ENCODE measurements around the gene TANGO6.
"Not testable (repeated sequence)": the region's sequence is repeated elsewhere in the genome, so short reads cannot be mapped to it uniquely, and the experiment has no call there.

Gene TANGO6

GRCh38 chr16:68843482-68844210 is at the start of gene TANGO6:
Gene TANGO6, plus strand, starts transcription at chr16:68843531. Its CDS starts 87 bp downstream, at chr16:68843618.
- DNase-seq = peak; percentile 91 to 93

- DNase-seq = no peak
These were observed 44.9 kb upstream of the TANGO6 start for GRCh38 chr16:68798398-68798797.

- peak; percentile 41 to 50 for DNase-seq
These were observed 43.0 kb upstream of the TANGO6 start for GRCh38 chr16:68800257-68800875.

- DNase-seq = no peak
These were observed 41.1 kb upstream of the TANGO6 start for GRCh38 chr16:68802190-68802589.

- no peak for DNase-seq
These were observed 36.9 kb upstream of the TANGO6 start for GRCh38 chr16:68806422-68806821.

GRCh38 chr16:68806981-68807380 is 36.4 kb upstream of the TANGO6 start:
- no peak for DNase-seq

GRCh38 chr16:68814516-68814915 is 28.8 kb upstream of the TANGO6 start:
- no peak for DNase-seq

- DNase-seq = no peak
These were observed 19.8 kb upstream of the TANGO6 start for GRCh38 chr16:68823401-68824135.

- DNase-seq = no peak
These were observed 17.9 kb upstream of the TANGO6 start for GRCh38 chr16:68825427-68825826.

- DNase-seq = no peak
These were observed 16.7 kb upstream of the TANGO6 start for GRCh38 chr16:68826652-68827051.

- DNase-seq = no peak
These were observed 10.1 kb upstream of the TANGO6 start for GRCh38 chr16:68833251-68833650.

GRCh38 chr16:68834550-68834949 is 8.8 kb upstream of the TANGO6 start:
- DNase-seq = no peak

GRCh38 chr16:68835970-68836369 is 7.4 kb upstream of the TANGO6 start:
- DNase-seq = no peak

GRCh38 chr16:68839831-68840230 is 3.5 kb upstream of the TANGO6 start:
- DNase-seq = no peak

- DNase-seq = not testable (repeated sequence)
These were observed 308 bp upstream of the TANGO6 start for GRCh38 chr16:68842964-68843481.

GRCh38 chr16:68844211-68844564 is 857 bp downstream of the TANGO6 start:
- no peak for DNase-seq

- no peak for DNase-seq
These were observed 5.5 kb downstream of the TANGO6 start for GRCh38 chr16:68848786-68849185.

- no peak for DNase-seq
These were observed 7.2 kb downstream of the TANGO6 start for GRCh38 chr16:68850481-68850880.

GRCh38 chr16:68851601-68852000 is 8.3 kb downstream of the TANGO6 start:
- no peak for DNase-seq

GRCh38 chr16:68857479-68857878 is 14.1 kb downstream of the TANGO6 start:
- no peak for DNase-seq

GRCh38 chr16:68859828-68860227 is 16.5 kb downstream of the TANGO6 start:
- no peak for DNase-seq

- DNase-seq = no peak
These were observed 17.9 kb downstream of the TANGO6 start for GRCh38 chr16:68860978-68861892.

- no peak for DNase-seq
These were observed 23.6 kb downstream of the TANGO6 start for GRCh38 chr16:68866933-68867332.

Measured in CD4-positive, alpha-beta T cell treated with Interleukin-1 beta for 1 hour (primary cell).